GM12878 (cell line): ENCODE measurements around the gene ZKSCAN5. TPM values are rescaled to one million over a fixed set of nuclear protein-coding genes. Genes with fewer than 3 reads are reported as not detected.

Experiments used
- ATAC-seq: fragments of 200-7000 bp; cut with Tn5 transposase; 3 replicates; pipeline ENCODE4 v1.9.1; 2020; ENCODE audit warnings: mild to moderate bottlenecking, moderate library complexity
- BruUV-seq: library from RNA; stranded (reverse); fragments of 400-500 nt; replicated peaks from 2 replicates; lab custom pipeline; 2021; lab: Mats Ljungman, UMichigan
- CTCF ChIA-PET: fragments of 300-600 bp; sonication (Branson Sonifier 250); formaldehyde crosslinking; extraction: SDS; loops from one replicate; lab custom pipeline; 2021; ENCODE audit warnings: inconsistent platforms; lab: Yijun Ruan, JAX
- POLR2A ChIA-PET: fragments of 350-600 bp; formaldehyde crosslinking; extraction: SDS; loops from one replicate; lab custom pipeline; 2021; ENCODE audit warnings: inconsistent platforms; lab: Charles Lee
- RAD21 ChIA-PET: fragments of 300-600 bp; sonication (Branson Sonifier 250); formaldehyde crosslinking; loops from one replicate; lab custom pipeline; 2023; ENCODE audit warnings: antibody characterized with exemption; ENCODE audit not compliant: unreplicated experiment; lab: Charles Lee
- SMC1A ChIA-PET: fragments of 300-600 bp; sonication (Branson Sonifier 250); formaldehyde crosslinking; loops from one replicate; lab custom pipeline; 2023; ENCODE audit not compliant: unreplicated experiment, uncharacterized antibody; lab: Charles Lee
- DNase-seq: peaks from one replicate; pipeline ENCODE4 v3.0.0-alpha.2; 2011; ENCODE audit warnings: low read depth, low spot score
- FAIRE-seq: peaks from 3 replicates; lab custom pipeline; 2011; peaks lifted over from hg19 to GRCh38; lab: Jason Lieb, UNC
- H2AFZ ChIP-seq: 2 replicates; pipeline ENCODE4 v1.6.0; 2011; ENCODE audit warnings: low read depth, low read length, control low read depth; ENCODE audit not compliant: control insufficient read depth
- H3K27ac ChIP-seq: 2 replicates; pipeline ENCODE4 v1.5.1; 2011; ENCODE audit warnings: control low read depth; ENCODE audit not compliant: control insufficient read depth, insufficient read depth
- H3K27me3 ChIP-seq, 2 experiments: replicated peaks in 1 of 2; 2 replicates each; pipeline versions ENCODE4 v1.6.0 to v1.6.1; 2011; ENCODE audit warnings: low read length in 1 of 2; ENCODE audit not compliant: control insufficient read depth in 2 of 2, insufficient read depth in 2 of 2
- H3K36me3 ChIP-seq, 2 experiments: 2 replicates each; pipeline ENCODE4 v1.5.1; 2011; ENCODE audit warnings: low read length in 1 of 2; ENCODE audit not compliant: control insufficient read depth in 2 of 2, insufficient read depth in 2 of 2
- H3K4me1 ChIP-seq: 2 replicates; pipeline ENCODE4 v1.6.1; 2011; ENCODE audit warnings: mild to moderate bottlenecking, low read length, moderate library complexity, mixed read lengths; ENCODE audit not compliant: control insufficient read depth, insufficient read depth
- H3K4me2 ChIP-seq: 2 replicates; pipeline ENCODE4 v1.6.0; 2011; ENCODE audit warnings: control low read depth; ENCODE audit not compliant: control insufficient read depth, insufficient read depth
- H3K4me3 ChIP-seq: fragments of 200-600 bp; sonication (generic); 2 replicates; pipeline ENCODE4 v1.5.1; 2016
- H3K79me2 ChIP-seq: 2 replicates; pipeline ENCODE4 v1.6.0; 2011; ENCODE audit warnings: low read length; ENCODE audit not compliant: control insufficient read depth, insufficient read depth
- H3K9ac ChIP-seq: 2 replicates; pipeline ENCODE4 v1.8.0; 2011; ENCODE audit warnings: low read length, control low read depth, mixed read lengths; ENCODE audit not compliant: control insufficient read depth, insufficient read depth
- H3K9me3 ChIP-seq: replicated peaks from 3 replicates; pipeline ENCODE4 v1.5.1; 2011; ENCODE audit warnings: mild to moderate bottlenecking, low read length; ENCODE audit not compliant: control insufficient read depth, insufficient read depth
- H4K20me1 ChIP-seq: 2 replicates; pipeline ENCODE4 v1.6.0; 2011; ENCODE audit not compliant: control insufficient read depth, insufficient read depth
- PAX8 ChIP-seq: fragments of 450-650 bp; IDR thresholded peaks from 2 replicates; pipeline ENCODE4 v1.6.1; 2017; ENCODE audit warnings: mild to moderate bottlenecking, moderate library complexity
- TBL1XR1 ChIP-seq: IDR thresholded peaks from 2 replicates; pipeline ENCODE4 v1.6.1; 2012; ENCODE audit warnings: low read depth, low read length, improper control_type of control experiment
- WGBS: methylation state at CpG from one replicate; pipeline ENCODE4 v1.1.6; 2016; ENCODE audit warnings: low lambda C conversion rate; ENCODE audit not compliant: insufficient replicate concordance, insufficient coverage; ENCODE audit errors: missing lambda C conversion rate; 5-methylcytosine and 5-hydroxymethylcytosine counted together
- in situ Hi-C: fragments of 300-500 bp; cut with MboI; formaldehyde crosslinking; loops from 9 replicates; pipeline ENCODE4 v1.14.3; 2018; ENCODE audit warnings: mixed read lengths
- intact Hi-C: fragments of 100-400 bp; cut with micrococcal nuclease; formaldehyde crosslinking; loops from one replicate; pipeline ENCODE4 v1.14.2; 2022; ENCODE audit not compliant: unreplicated experiment
- polyA plus RNA-seq, 11 experiments: library from polyadenylated mRNA; depleted of rRNA in 4 of 11; unstranded in 6 of 11; stranded (reverse) in 5 of 11; fragments of >200 nt; fragmentation: Nextera tagmentation in 4 of 11; fragmentation: Illumina TruSeq in 1 of 11; extraction: Ambion mirVana in 4 of 11; extraction: Trizol in 1 of 11; gene quantifications; 1 replicate in 1 of 11; 2 replicates in 10 of 11; pipeline versions ENCODE4 v1.2.1 to v1.2.3, GENCODE V29; 2011 to 2016; ENCODE audit warnings: inconsistent platforms in 2 of 11, missing spikeins in 2 of 11, low read depth in 1 of 11
- total RNA-seq, 4 experiments: library from RNA; depleted of rRNA in 3 of 4; stranded (reverse); fragments of >200 nt in 3 of 4; fragmentation: Illumina TruSeq in 1 of 4; extraction: Trizol in 1 of 4; gene quantifications; 2 replicates each; pipeline versions ENCODE4 v1.2.1 to v1.2.3, GENCODE V29; 2013 to 2021
- TF ChIP-seq, protein P1 (sequence below): fragments of 450-650 bp; IDR thresholded peaks from 2 replicates; pipeline ENCODE4 v1.6.1; 2017; ENCODE audit warnings: mild to moderate bottlenecking, moderate library complexity

The ZKSCAN5 gene
- total and polyA plus RNA-seq, 10 of the 15 experiments (the other 5 are each of a cell fraction or from before 2014, with no cell fraction given) = 2.5 to 10.1 (median 7.7) TPM

GRCh38 chr7:99571768-99572167 is 67.3 kb downstream of the ZKSCAN5 start (continued):
- TF ChIP-seq, protein P1, sequence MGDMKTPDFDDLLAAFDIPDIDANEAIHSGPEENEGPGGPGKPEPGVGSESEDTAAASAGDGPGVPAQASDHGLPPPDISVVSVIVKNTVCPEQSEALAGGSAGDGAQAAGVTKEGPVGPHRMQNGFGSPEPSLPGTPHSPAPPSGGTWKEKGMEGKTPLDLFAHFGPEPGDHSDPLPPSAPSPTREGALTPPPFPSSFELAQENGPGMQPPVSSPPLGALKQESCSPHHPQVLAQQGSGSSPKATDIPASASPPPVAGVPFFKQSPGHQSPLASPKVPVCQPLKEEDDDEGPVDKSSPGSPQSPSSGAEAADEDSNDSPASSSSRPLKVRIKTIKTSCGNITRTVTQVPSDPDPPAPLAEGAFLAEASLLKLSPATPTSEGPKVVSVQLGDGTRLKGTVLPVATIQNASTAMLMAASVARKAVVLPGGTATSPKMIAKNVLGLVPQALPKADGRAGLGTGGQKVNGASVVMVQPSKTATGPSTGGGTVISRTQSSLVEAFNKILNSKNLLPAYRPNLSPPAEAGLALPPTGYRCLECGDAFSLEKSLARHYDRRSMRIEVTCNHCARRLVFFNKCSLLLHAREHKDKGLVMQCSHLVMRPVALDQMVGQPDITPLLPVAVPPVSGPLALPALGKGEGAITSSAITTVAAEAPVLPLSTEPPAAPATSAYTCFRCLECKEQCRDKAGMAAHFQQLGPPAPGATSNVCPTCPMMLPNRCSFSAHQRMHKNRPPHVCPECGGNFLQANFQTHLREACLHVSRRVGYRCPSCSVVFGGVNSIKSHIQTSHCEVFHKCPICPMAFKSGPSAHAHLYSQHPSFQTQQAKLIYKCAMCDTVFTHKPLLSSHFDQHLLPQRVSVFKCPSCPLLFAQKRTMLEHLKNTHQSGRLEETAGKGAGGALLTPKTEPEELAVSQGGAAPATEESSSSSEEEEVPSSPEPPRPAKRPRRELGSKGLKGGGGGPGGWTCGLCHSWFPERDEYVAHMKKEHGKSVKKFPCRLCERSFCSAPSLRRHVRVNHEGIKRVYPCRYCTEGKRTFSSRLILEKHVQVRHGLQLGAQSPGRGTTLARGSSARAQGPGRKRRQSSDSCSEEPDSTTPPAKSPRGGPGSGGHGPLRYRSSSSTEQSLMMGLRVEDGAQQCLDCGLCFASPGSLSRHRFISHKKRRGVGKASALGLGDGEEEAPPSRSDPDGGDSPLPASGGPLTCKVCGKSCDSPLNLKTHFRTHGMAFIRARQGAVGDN = no peak

- Histone ChIP-seq H3K79me2 (no peaks in the 10 kb centered on the region; the same call in 1 of the 2 replicates), H3K27ac (no peak overlapping the region), H3K9ac (no peak overlapping the region), H3K27me3 (no peaks in the 10 kb centered on the region), H3K9me3 (no peaks in the 10 kb centered on the region), H3K4me1 (no peaks in the 10 kb centered on the region), H3K4me3 (no peak overlapping the region), H4K20me1 (no peaks in the 10 kb centered on the region), H3K36me3 (peaks cover 1 to 6% of the 10 kb centered on the region in 2 experiments; a peak in 3 of 4 replicates), H3K4me2 (no peak overlapping the region), H2AFZ (no peak overlapping the region)
- ChIA-PET POLR2A (interaction anchor here (1.1 kb wide), 1 partner anchor 15 kb away, joined by 3 read pairs; the partner anchor contains the start of gene ZNF655), RAD21 (interaction anchor here (0.7 kb wide), 1 partner anchor 509 kb away, joined by 3 read pairs; no protein-coding TSS in a partner anchor), SMC1A (no interaction called here), CTCF (interaction anchor here (1.5 kb wide), 1 partner anchor 48 kb away, joined by 3 read pairs; no protein-coding TSS in a partner anchor)
- 100% methylated on average over 1 of the region's 1 CpG for WGBS
- no peak for DNase-seq
- no peak for FAIRE-seq
- TF ChIP-seq PAX8 (no peak), TBL1XR1 (no peak)
- intact Hi-C loops = no loop called here
- BruUV-seq = no TSS peak
- in situ Hi-C loops = no loop called here
- no peak for ATAC-seq
Observed at GRCh38 chr7:99573257-99573656, 68.8 kb downstream of the ZKSCAN5 start.
